Body of pancreas (tissue), 4 donors: ENCODE results near the gene MED26. TPM values are rescaled to one million over a fixed set of nuclear protein-coding genes. Genes with fewer than 3 reads are reported as not detected.

Source experiments
- ATAC-seq: fragments of 150-250 bp; one replicate; pipeline ENCODE4 v1.9.1; 2016
- DNase-seq, 4 donors: peaks; one replicate each; pipeline ENCODE4 v3.0.0-alpha.2; 2019
- H3K27ac ChIP-seq, 4 donors: fragments of 200-600 bp; sonication (generic); 1 replicate in 3 of 4; 2 replicates in 1 of 4; pipeline versions ENCODE4 v1.5.1 to v1.6.1; 2016 to 2019; ENCODE audit warnings: mild to moderate bottlenecking in 1 of 4, mixed read lengths in 1 of 4, moderate library complexity in 1 of 4
- H3K27me3 ChIP-seq, 2 donors: fragments of 200-600 bp; sonication (generic); one replicate each; pipeline ENCODE4 v1.6.0; 2016; ENCODE audit warnings: mild to moderate bottlenecking in 1 of 2
- H3K36me3 ChIP-seq, 2 donors: fragments of 200-600 bp; sonication (generic); replicated peaks in 1 of 2; 2 replicates each; pipeline ENCODE4 v1.5.1; 2016; ENCODE audit warnings: low read depth in 2 of 2; ENCODE audit not compliant: insufficient read depth in 1 of 2
- H3K4me1 ChIP-seq: fragments of 200-600 bp; sonication (generic); one replicate; pipeline ENCODE4 v1.6.0; 2016
- H3K4me3 ChIP-seq, 2 donors: fragments of 200-600 bp; sonication (generic); 1 replicate in 1 of 2; 2 replicates in 1 of 2; pipeline ENCODE4 v1.5.1; 2016 to 2019
- H3K9me3 ChIP-seq, 3 donors: fragments of 200-600 bp; sonication (generic); 1 replicate in 2 of 3; 2 replicates in 1 of 3; pipeline ENCODE4 v1.5.1; 2016
- CTCF ChIP-seq, 7 experiments: fragments of 450-650 bp in 4 of 7; fragments of 200-600 bp in 3 of 7; sonication (generic) in 3 of 7; IDR thresholded peaks; one replicate each; pipeline ENCODE4 v1.5.1; 2016 to 2019; ENCODE audit warnings: antibody characterized with exemption in 7 of 7
- POLR2A ChIP-seq, 3 donors: fragments of 450-650 bp; IDR thresholded peaks; one replicate each; pipeline ENCODE4 v1.6.1; 2016; ENCODE audit warnings: antibody characterized with exemption in 3 of 3, mild to moderate bottlenecking in 2 of 3
- WGBS, 2 donors: methylation state at CpG; one replicate each; pipeline ENCODE4 v1.1.5; 2017; 5-methylcytosine and 5-hydroxymethylcytosine counted together
- intact Hi-C: fragments of 100-400 bp; cut with DNase I; formaldehyde crosslinking; loops from one replicate; pipeline ENCODE4 v1.15.1; 2023
- total RNA-seq, 2 donors: library from RNA; depleted of rRNA; stranded (reverse); fragments of >200 nt; gene quantifications; one replicate each; pipeline ENCODE4 v1.1.0, GENCODE V29; 2016

MED26 gene
- total RNA-seq, 2 donors from 2014 or later, result 4.9 to 8.2 TPM

DNA sequence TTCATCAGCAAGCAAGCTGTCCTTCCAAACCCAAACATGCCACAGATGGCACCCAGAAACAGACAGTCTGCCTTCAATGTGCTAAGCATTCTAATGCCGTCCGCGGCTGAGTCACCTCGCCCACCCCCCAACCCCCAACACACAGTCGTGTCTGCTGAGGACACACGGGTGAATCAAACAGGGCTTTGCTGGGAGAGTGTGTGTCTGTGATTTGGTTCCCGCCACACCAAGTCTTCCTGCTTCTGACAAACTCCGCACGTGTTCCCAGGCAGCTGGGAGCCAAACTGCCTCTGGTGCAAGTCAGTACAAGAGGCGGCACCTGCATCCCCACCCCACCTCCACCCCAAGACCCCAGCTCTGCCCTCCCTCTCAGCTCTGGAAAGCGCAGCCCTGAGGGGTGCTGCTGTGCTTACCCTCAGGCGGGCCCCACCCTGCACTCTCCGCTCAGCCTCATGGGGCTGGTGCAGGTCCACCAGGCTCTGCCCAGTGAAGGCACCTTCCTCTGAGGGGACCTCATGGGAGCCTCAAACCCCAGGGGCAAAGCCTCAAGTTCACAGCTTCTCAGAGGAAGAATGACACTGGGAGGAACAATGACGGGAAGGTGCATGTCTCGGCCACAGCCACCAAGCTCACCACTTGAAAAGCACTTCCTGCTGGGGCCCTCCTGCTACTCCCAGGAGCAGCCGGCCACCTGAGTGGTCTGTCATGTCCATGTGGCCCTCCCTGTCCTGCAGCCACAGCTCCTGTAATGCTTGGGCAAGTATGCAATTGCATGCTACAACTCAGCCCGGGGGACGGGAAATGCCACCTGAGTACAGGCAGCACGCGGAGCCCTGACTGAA lies 40.8 kb downstream of the MED26 start:
- intact Hi-C loops, result no loop called here
- Histone ChIP-seq H3K27ac (peak overlapping the region in 2 of 4 donors; percentile 41 to 65), H3K4me1 (peaks cover 81% of the 10 kb centered on the region), H3K4me3 (no peak overlapping the region), H3K36me3 (no peaks in the 10 kb centered on the region), H3K9me3 (no peaks in the 10 kb centered on the region), H3K27me3 (no peaks in the 10 kb centered on the region)
- TF ChIP-seq POLR2A (IDR thresholded peaks at IDR 0.05) (no peak), CTCF (IDR thresholded peaks at IDR 0.05) (no peak)
- WGBS, 2 donors, result 62 to 80% methylated on average over 5 to 20 of the region's 20 CpGs
- ATAC-seq, result no peak
- peak in 2 of 4 donors; percentile 34 to 62 for DNase-seq

- Histone ChIP-seq H3K27me3 (no peaks in the 10 kb centered on the region), H3K27ac (peak overlapping the region in 2 of 4 donors; percentile 59 to 79), H3K9me3 (no peaks in the 10 kb centered on the region), H3K36me3 (no peaks in the 10 kb centered on the region), H3K4me1 (peaks cover 85% of the 10 kb centered on the region), H3K4me3 (no peak overlapping the region)
- DNase-seq (no peak), ATAC-seq (no peak)
- TF ChIP-seq CTCF (IDR thresholded peaks at IDR 0.05) (no peak), POLR2A (IDR thresholded peaks at IDR 0.05) (no peak)
- intact Hi-C loops, result no loop called here
- 82 to 100% methylated on average over 2 to 9 of the region's 9 CpGs for WGBS, 2 donors
These were observed 41.5 kb downstream of the MED26 start for GRCh38 chr19:16586477-16586871.

- ATAC-seq, result no peak
- Histone ChIP-seq H3K4me3 (no peak overlapping the region), H3K27me3 (no peaks in the 10 kb centered on the region), H3K9me3 (no peaks in the 10 kb centered on the region), H3K36me3 (no peaks in the 10 kb centered on the region), H3K4me1 (peaks cover 90% of the 10 kb centered on the region), H3K27ac (peak overlapping the region in 3 of 4 donors; percentile 51 to 79 (median 59))
- 77 to 86% methylated on average over 5 to 11 of the region's 11 CpGs for WGBS, 2 donors
- TF ChIP-seq CTCF (IDR thresholded peaks at IDR 0.05) (no peak), POLR2A (IDR thresholded peaks at IDR 0.05) (peak in 1 of 3 donors; percentile 19)
- intact Hi-C loops, result no loop called here
- peak in 1 of 4 donors; percentile 44 for DNase-seq
These were observed 42.1 kb downstream of the MED26 start for GRCh38 chr19:16585808-16586476.

GRCh38 chr19:16585094-16585801 lies 42.8 kb downstream of the MED26 start:
- Histone ChIP-seq H3K4me1 (peaks cover 94% of the 10 kb centered on the region), H3K9me3 (no peaks in the 10 kb centered on the region), H3K27me3 (no peaks in the 10 kb centered on the region), H3K36me3 (no peaks in the 10 kb centered on the region), H3K27ac (peak overlapping the region; percentile 51 to 79 (median 55)), H3K4me3 (no peak overlapping the region)
- DNase-seq (no peak), ATAC-seq (no peak)
- intact Hi-C loops, result no loop called here
- TF ChIP-seq POLR2A (IDR thresholded peaks at IDR 0.05), result no peak
- TF ChIP-seq CTCF (IDR thresholded peaks at IDR 0.05), result no peak
- WGBS, 2 donors, result 71 to 87% methylated on average over 10 to 12 of the region's 13 CpGs
